RWPE1 (cell line): ENCODE results near the gene MYH8.

Source experiments
- CTCF ChIA-PET: fragments of 350-600 bp; sonication (Branson Sonifier 250); formaldehyde crosslinking; extraction: SDS; loops from one replicate; lab custom pipeline; 2021; lab: Yijun Ruan, JAX
- POLR2A ChIA-PET: fragments of 400-600 bp; formaldehyde crosslinking; extraction: SDS; loops from one replicate; lab custom pipeline; 2020; ENCODE audit warnings: antibody characterized with exemption; ENCODE audit not compliant: low non-redundant PET; lab: Yijun Ruan, JAX
- DNase-seq: peaks from one replicate; pipeline ENCODE4 v3.0.0; 2012; ENCODE audit warnings: low spot score
- H3K27ac ChIP-seq: fragments of 450-650 bp; 2 replicates; pipeline ENCODE4 v1.5.1; 2017
- CTCF ChIP-seq: fragments of 450-650 bp; conservative IDR thresholded peaks from 2 replicates; pipeline ENCODE4 v1.5.1; 2017; ENCODE audit warnings: low read depth, mild to moderate bottlenecking

MYH8 gene

DNA sequence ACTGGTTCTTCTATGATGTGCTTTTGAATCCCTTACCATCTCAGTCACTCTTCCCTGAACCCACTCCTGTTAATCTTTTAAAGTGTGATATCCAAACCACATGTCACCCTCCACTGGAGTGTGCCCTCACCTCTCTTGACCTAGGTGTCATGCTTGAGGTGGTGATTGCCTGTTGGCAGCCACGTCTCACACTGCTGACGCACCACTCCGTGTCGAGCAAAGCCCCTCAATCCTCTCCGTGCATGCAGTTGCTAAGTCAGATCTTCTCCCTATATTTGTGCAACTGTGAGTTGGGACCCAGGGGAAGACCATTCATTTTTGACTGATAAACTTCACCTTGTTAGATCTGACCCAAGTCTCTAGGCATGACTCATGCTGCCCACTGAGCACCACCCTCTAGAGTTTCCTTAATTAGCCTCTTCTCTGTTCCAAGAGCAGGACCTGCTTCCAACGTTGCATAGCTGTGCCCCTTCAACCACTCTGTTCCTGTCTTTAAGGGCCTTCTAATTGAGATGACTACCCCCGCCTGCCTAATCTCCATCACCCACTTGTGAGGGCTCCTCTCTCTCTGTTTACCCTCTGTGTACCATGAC, 51.6 kb downstream of the MYH8 start:
- POLR2A ChIA-PET: no interaction called here
- no peak overlapping the region for H3K27ac ChIP-seq
- CTCF ChIA-PET: no interaction called here
- TF ChIP-seq CTCF: no peak
- no peak for DNase-seq

DNA sequence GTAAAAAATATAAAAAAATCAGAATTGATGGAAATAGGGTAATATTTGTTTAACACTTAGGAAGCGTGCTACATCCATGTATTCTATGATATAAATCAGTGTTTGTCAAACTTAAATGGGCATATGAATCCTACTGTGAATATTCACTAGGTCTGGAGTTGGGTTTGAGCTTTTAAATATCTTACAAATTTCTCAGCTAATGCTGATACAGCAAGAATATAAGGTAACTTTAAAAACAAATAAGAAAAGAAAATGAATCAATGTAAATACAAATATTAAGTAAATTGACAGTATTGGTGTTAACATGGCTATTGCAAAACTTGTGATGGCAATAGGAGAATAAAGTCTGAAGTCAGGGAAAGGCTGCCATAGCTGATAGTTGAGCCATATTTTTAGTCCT, 52.5 kb downstream of the MYH8 start:
- DNase-seq: no peak
- TF ChIP-seq CTCF: no peak
- ChIA-PET POLR2A (no interaction called here), CTCF (interaction anchor here (0.6 to 0.9 kb wide), 2 partner anchors 15 to 152 kb away, joined by 3 read pairs; no protein-coding TSS in a partner anchor)
- no peak overlapping the region for H3K27ac ChIP-seq

- no peak for TF ChIP-seq CTCF
- no peak for DNase-seq
- H3K27ac ChIP-seq: no peak overlapping the region
- ChIA-PET CTCF (interaction anchor here (0.6 kb wide), 1 partner anchor 151 kb away, joined by 3 read pairs; no protein-coding TSS in a partner anchor), POLR2A (no interaction called here)
These were observed 53.2 kb downstream of the MYH8 start for GRCh38 chr17:10368561-10368960.

DNA sequence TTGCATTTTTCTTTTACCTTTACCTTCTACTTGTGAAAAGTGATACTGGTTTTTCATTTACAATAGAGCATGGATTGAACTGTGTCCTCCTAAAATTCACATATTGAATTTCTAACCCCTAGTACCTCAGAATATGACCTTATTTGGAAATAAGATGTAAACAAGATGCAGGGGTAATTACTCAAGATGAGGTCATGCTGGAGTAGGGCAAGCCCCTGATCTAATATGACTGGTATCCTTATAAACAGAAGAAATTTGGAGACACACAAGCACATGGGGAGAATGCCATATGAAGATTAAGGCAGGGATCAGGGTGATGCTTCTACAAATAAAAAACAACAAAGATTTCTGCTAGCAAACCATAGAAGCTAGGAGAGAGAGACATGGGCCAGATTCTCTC, 61.2 kb downstream of the MYH8 start:
- no peak overlapping the region for H3K27ac ChIP-seq
- DNase-seq: no peak
- no peak for TF ChIP-seq CTCF
- POLR2A ChIA-PET: no interaction called here
- CTCF ChIA-PET: no interaction called here

- no peak overlapping the region for H3K27ac ChIP-seq
- DNase-seq: peak; percentile 52
- POLR2A ChIA-PET: no interaction called here
- TF ChIP-seq CTCF: peak; percentile 32; the same call in 1 of the 2 replicates
- CTCF ChIA-PET: interaction anchor here (0.6 kb wide), 1 partner anchor 396 kb away, joined by 4 read pairs; no protein-coding TSS in a partner anchor
These were observed 64.0 kb downstream of the MYH8 start for GRCh38 chr17:10357768-10358167.

DNA sequence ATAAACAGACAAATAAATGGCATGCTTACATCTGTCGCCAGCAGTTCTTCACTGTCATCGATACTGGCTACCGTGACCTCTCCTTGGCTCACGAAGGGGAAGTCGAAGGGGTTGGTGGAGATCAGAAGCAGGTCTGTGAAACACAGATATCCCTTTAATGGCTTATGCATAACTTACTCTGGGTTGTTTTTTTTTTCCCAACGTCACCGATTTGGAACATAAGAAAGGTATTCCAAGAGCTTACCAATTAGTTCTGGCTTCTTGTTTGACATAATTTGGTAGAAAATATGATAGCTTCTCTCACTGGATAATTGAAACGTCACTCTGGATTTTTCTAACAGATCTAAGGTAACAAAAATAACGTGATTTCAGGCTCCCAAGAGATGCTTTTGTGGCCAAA, 67.1 kb downstream of the MYH8 start:
- POLR2A ChIA-PET: no interaction called here
- DNase-seq: no peak
- no peak overlapping the region for H3K27ac ChIP-seq
- CTCF ChIA-PET: interaction anchor here (0.7 to 1.0 kb wide), 2 partner anchors 15 to 263 kb away, joined by 3 read pairs; no protein-coding TSS in a partner anchor
- no peak for TF ChIP-seq CTCF
